B cell (primary cell): ENCODE results near the gene ATRNL1. TPM values are rescaled to one million over a fixed set of nuclear protein-coding genes. Genes with fewer than 3 reads are reported as not detected.

Experiments
- ATAC-seq: fragments of 200-7000 bp; cut with Tn5 transposase; one replicate; pipeline ENCODE4 v1.10.0; 2021; ENCODE audit warnings: low read depth, mild to moderate bottlenecking, moderate number of reproducible peaks, moderate library complexity
- CTCF ChIA-PET: fragments of 350-600 bp; sonication (Branson Sonifier 250); formaldehyde crosslinking; loops from one replicate; lab custom pipeline; 2021; ENCODE audit warnings: antibody characterized with exemption, inconsistent platforms; lab: Charles Lee
- POLR2A ChIA-PET: fragments of 350-600 bp; sonication (Branson Sonifier 250); formaldehyde crosslinking; loops from one replicate; lab custom pipeline; 2021; ENCODE audit warnings: antibody characterized with exemption; lab: Charles Lee
- DNase-seq: peaks from one replicate; pipeline ENCODE4 v3.0.0; 2013
- H2AFZ ChIP-seq: 2 replicates; pipeline ENCODE4 v1.6.1; 2012; ENCODE audit warnings: mild to moderate bottlenecking, low read depth, low read length; ENCODE audit not compliant: insufficient read depth, poor library complexity, severe bottlenecking
- H3K27ac ChIP-seq, 2 donors: 1 replicate in 1 of 2; 2 replicates in 1 of 2; pipeline ENCODE4 v1.5.1; 2012 to 2013; ENCODE audit warnings: low read length in 2 of 2, mild to moderate bottlenecking in 2 of 2, moderate library complexity in 1 of 2
- H3K27me3 ChIP-seq, 4 experiments: fragments of 200-600 bp in 1 of 4; sonication (generic) in 1 of 4; replicated peaks in 1 of 4; 1 replicate in 2 of 4; 2 replicates in 2 of 4; pipeline versions ENCODE4 v1.6.1 to v1.7.0; 2013 to 2016; ENCODE audit warnings: low read length in 3 of 4, mild to moderate bottlenecking in 2 of 4, mixed read lengths in 1 of 4, moderate library complexity in 1 of 4; ENCODE audit not compliant: insufficient read depth in 4 of 4, control insufficient read depth in 3 of 4; ENCODE audit errors: control extremely low read depth in 1 of 4
- H3K36me3 ChIP-seq, 2 experiments: replicated peaks in 1 of 2; 1 replicate in 1 of 2; 2 replicates in 1 of 2; pipeline versions ENCODE4 v1.6.1 to v1.7.1; 2013; ENCODE audit warnings: low read length in 1 of 2; ENCODE audit not compliant: insufficient read depth in 2 of 2, control insufficient read depth in 1 of 2; ENCODE audit errors: control extremely low read depth in 1 of 2, extremely low read depth in 1 of 2
- H3K4me1 ChIP-seq, 2 donors: fragments of 200-600 bp in 1 of 2; sonication (generic) in 1 of 2; 1 replicate in 1 of 2; 2 replicates in 1 of 2; pipeline versions ENCODE4 v1.5.1 to v1.6.1; 2013 to 2017; ENCODE audit warnings: low read length in 2 of 2; ENCODE audit not compliant: control insufficient read depth in 2 of 2, insufficient read depth in 2 of 2
- H3K4me2 ChIP-seq: replicated peaks from 2 replicates; pipeline ENCODE3; 2012; ENCODE audit warnings: mild to moderate bottlenecking, low read depth, low read length; ENCODE audit not compliant: poor library complexity, severe bottlenecking
- H3K4me3 ChIP-seq, 5 experiments: fragments of 200-600 bp in 1 of 5; sonication (generic) in 1 of 5; 1 replicate in 3 of 5; 2 replicates in 2 of 5; pipeline versions ENCODE4 v1.5.1 to v1.7.0; 2011 to 2016; ENCODE audit warnings: low read length in 4 of 5, mild to moderate bottlenecking in 4 of 5, low read depth in 2 of 5, control low read depth in 1 of 5, moderate library complexity in 1 of 5; ENCODE audit not compliant: insufficient read depth in 1 of 5; ENCODE audit errors: control extremely low read depth in 1 of 5, extremely low read depth in 1 of 5
- H3K79me2 ChIP-seq: fragments of 200-600 bp; sonication (generic); one replicate; pipeline ENCODE4 v1.6.0; 2016; ENCODE audit warnings: low read length; ENCODE audit not compliant: control insufficient read depth, insufficient read depth
- H3K9ac ChIP-seq: fragments of 200-600 bp; sonication (generic); 2 replicates; pipeline ENCODE4 v1.6.1; 2017; ENCODE audit warnings: mild to moderate bottlenecking, low read length, moderate library complexity
- H3K9me3 ChIP-seq, 3 donors: one replicate each; pipeline versions ENCODE4 v1.6.1 to v1.7.1; 2013; ENCODE audit warnings: low read length in 2 of 3; ENCODE audit not compliant: control insufficient read depth in 2 of 3, insufficient read depth in 1 of 3; ENCODE audit errors: control extremely low read depth in 1 of 3
- H4K20me1 ChIP-seq: 2 replicates; pipeline ENCODE4 v1.6.0; 2012; ENCODE audit warnings: mild to moderate bottlenecking, low read length; ENCODE audit not compliant: insufficient read depth, control insufficient read depth, poor library complexity, severe bottlenecking
- H3K27ac Mint-ChIP-seq: one replicate; pipeline ENCODE4 v1.8.0; 2021; ENCODE audit warnings: mixed read lengths
- H3K27me3 Mint-ChIP-seq: one replicate; pipeline ENCODE4 v1.8.0; 2021; ENCODE audit warnings: mixed read lengths
- H3K4me1 Mint-ChIP-seq: one replicate; pipeline ENCODE4 v1.8.0; 2021; ENCODE audit warnings: mixed read lengths
- H3K4me3 Mint-ChIP-seq: one replicate; pipeline ENCODE4 v1.8.0; 2021; ENCODE audit warnings: mixed read lengths
- H3K9me3 Mint-ChIP-seq: one replicate; pipeline ENCODE4 v1.8.0; 2022; ENCODE audit warnings: mixed read lengths; ENCODE audit not compliant: insufficient read depth
- CTCF ChIP-seq: fragments of 200-600 bp; IDR thresholded peaks from one replicate; pipeline ENCODE4 v1.8.0; 2022; ENCODE audit warnings: antibody characterized with exemption, mild to moderate bottlenecking
- EZH2 ChIP-seq: IDR thresholded peaks from 2 replicates; pipeline ENCODE4 v1.6.1; 2012; ENCODE audit warnings: borderline replicate concordance, low read depth, mild to moderate bottlenecking, moderate library complexity, low read length; ENCODE audit not compliant: insufficient read depth, poor library complexity, severe bottlenecking
- WGBS: methylation state at CpG from one replicate; pipeline ENCODE4 v1.1.5; 2013; ENCODE audit warnings: missing lambda C conversion rate; ENCODE audit not compliant: insufficient coverage; 5-methylcytosine and 5-hydroxymethylcytosine counted together
- intact Hi-C: fragments of 100-400 bp; cut with micrococcal nuclease; formaldehyde crosslinking; loops from one replicate; pipeline ENCODE4 v1.10.0; 2022
- polyA plus RNA-seq: library from polyadenylated mRNA; depleted of rRNA; stranded (reverse); fragments of >200 nt; gene quantifications from 2 replicates; pipeline ENCODE4 v1.2.3, GENCODE V29; 2012
- total RNA-seq, 2 donors: library from RNA; stranded (reverse); fragments of 120-200 nt in 1 of 2; gene quantifications; 1 replicate in 1 of 2; 2 replicates in 1 of 2; pipeline versions ENCODE4 v1.2.3 to v1.2.4, GENCODE V29; 2013 to 2022

Gene ATRNL1
- total and polyA plus RNA-seq, 2 donors (not counting 1 experiment from before 2014, with no cell fraction given): 0.24 to 2.2 TPM

- POLR2A ChIA-PET: no interaction called here
- intact Hi-C loops: no loop called here
- Mint-ChIP-seq H3K4me3 (no peak overlapping the region), H3K27ac (no peak overlapping the region), H3K27me3 (no peaks in the 10 kb centered on the region), H3K4me1 (no peaks in the 10 kb centered on the region), H3K9me3 (peaks cover 3% of the 10 kb centered on the region)
- no peak overlapping the region for H3K4me2 ChIP-seq
- no peaks in the 10 kb centered on the region for H3K4me1 ChIP-seq
- H2AFZ ChIP-seq: no peak overlapping the region
- no peak overlapping the region for H3K27ac ChIP-seq
- H3K9me3 ChIP-seq: no peaks in the 10 kb centered on the region
- H3K4me3 ChIP-seq: no peak overlapping the region
- H3K36me3 ChIP-seq: no peaks in the 10 kb centered on the region
- ATAC-seq (no peak), DNase-seq (no peak)
- no peaks in the 10 kb centered on the region for H3K27me3 ChIP-seq
- no peak overlapping the region for H3K9ac ChIP-seq
- H4K20me1 ChIP-seq: no peaks in the 10 kb centered on the region
- H3K79me2 ChIP-seq: no peaks in the 10 kb centered on the region
- no peak for TF ChIP-seq EZH2
- TF ChIP-seq CTCF: no peak
- WGBS: no CpG with 5 or more reads among the region's 2 CpGs
- CTCF ChIA-PET: no interaction called here
Measured at GRCh38 chr10:115321360-115321759, 228.2 kb downstream of the ATRNL1 start.

- no CpG with 5 or more reads among the region's 2 CpGs for WGBS
- Mint-ChIP-seq H3K4me3 (no peak overlapping the region), H3K9me3 (no peaks in the 10 kb centered on the region), H3K27ac (no peak overlapping the region), H3K27me3 (no peaks in the 10 kb centered on the region), H3K4me1 (no peaks in the 10 kb centered on the region)
- no peak overlapping the region for H3K9ac ChIP-seq
- H3K9me3 ChIP-seq: peaks cover 0 to 1% (median 0%) of the 10 kb centered on the region in 3 donors
- TF ChIP-seq EZH2 (no peak), CTCF (no peak)
- no peaks in the 10 kb centered on the region for H4K20me1 ChIP-seq
- no peaks in the 10 kb centered on the region for H3K79me2 ChIP-seq
- ATAC-seq (no peak), DNase-seq (no peak)
- no peak overlapping the region for H3K4me2 ChIP-seq
- H3K27ac ChIP-seq: no peak overlapping the region
- no peak overlapping the region for H2AFZ ChIP-seq
- ChIA-PET POLR2A (no interaction called here), CTCF (no interaction called here)
- no peaks in the 10 kb centered on the region for H3K27me3 ChIP-seq
- intact Hi-C loops: no loop called here
- no peaks in the 10 kb centered on the region for H3K4me1 ChIP-seq
- no peak overlapping the region for H3K4me3 ChIP-seq
- H3K36me3 ChIP-seq: no peaks in the 10 kb centered on the region
Measured at GRCh38 chr10:115328331-115328730, 235.2 kb downstream of the ATRNL1 start.
